Activated B cell treated with CpG ODN at 0.5 μM for 24 hours (primary cell): Measurements from ENCODE around the gene LPP. TPM values are rescaled to one million over a fixed set of nuclear protein-coding genes. Genes with fewer than 3 reads are reported as not detected.

Experiments used
- ATAC-seq: fragments of 200-7000 bp; cut with Tn5 transposase; one replicate; pipeline ENCODE4 v1.10.0; 2021; ENCODE audit warnings: low read depth, mild to moderate bottlenecking, moderate library complexity
- CTCF ChIA-PET: fragments of 350-600 bp; sonication (Branson Sonifier 250); formaldehyde crosslinking; loops from one replicate; lab custom pipeline; 2021; ENCODE audit warnings: antibody characterized with exemption; lab: Charles Lee
- POLR2A ChIA-PET: fragments of 350-600 bp; sonication (Branson Sonifier 250); formaldehyde crosslinking; loops from one replicate; lab custom pipeline; 2021; ENCODE audit warnings: antibody characterized with exemption; lab: Charles Lee
- DNase-seq: peaks from one replicate; pipeline ENCODE4 v3.0.0; 2022
- H3K27ac Mint-ChIP-seq: one replicate; pipeline ENCODE4 v1.8.0; 2020; ENCODE audit warnings: mixed read lengths
- H3K27me3 Mint-ChIP-seq: one replicate; pipeline ENCODE4 v1.8.0; 2021; ENCODE audit warnings: mixed read lengths
- H3K36me3 Mint-ChIP-seq: one replicate; pipeline ENCODE4 v1.8.0; 2021; ENCODE audit warnings: low read depth, mixed read lengths
- H3K4me1 Mint-ChIP-seq: one replicate; pipeline ENCODE4 v1.8.0; 2021; ENCODE audit warnings: mixed read lengths
- H3K4me3 Mint-ChIP-seq: one replicate; pipeline ENCODE4 v1.8.0; 2020; ENCODE audit warnings: mild to moderate bottlenecking, mixed read lengths
- H3K9me3 Mint-ChIP-seq: one replicate; pipeline ENCODE4 v1.8.0; 2020; ENCODE audit warnings: mixed read lengths
- intact Hi-C: fragments of 100-400 bp; cut with micrococcal nuclease; formaldehyde crosslinking; loops from one replicate; pipeline ENCODE4 v1.15.1; 2024
- total RNA-seq: library from RNA; stranded (reverse); gene quantifications from 2 replicates; pipeline ENCODE4 v1.2.3, GENCODE V29; 2022
- TF ChIP-seq, protein P1 (sequence below): fragments of 200-600 bp; IDR thresholded peaks from one replicate; pipeline ENCODE4 v1.8.0; 2022; ENCODE audit warnings: antibody characterized with exemption, mild to moderate bottlenecking

The LPP gene, protein sequence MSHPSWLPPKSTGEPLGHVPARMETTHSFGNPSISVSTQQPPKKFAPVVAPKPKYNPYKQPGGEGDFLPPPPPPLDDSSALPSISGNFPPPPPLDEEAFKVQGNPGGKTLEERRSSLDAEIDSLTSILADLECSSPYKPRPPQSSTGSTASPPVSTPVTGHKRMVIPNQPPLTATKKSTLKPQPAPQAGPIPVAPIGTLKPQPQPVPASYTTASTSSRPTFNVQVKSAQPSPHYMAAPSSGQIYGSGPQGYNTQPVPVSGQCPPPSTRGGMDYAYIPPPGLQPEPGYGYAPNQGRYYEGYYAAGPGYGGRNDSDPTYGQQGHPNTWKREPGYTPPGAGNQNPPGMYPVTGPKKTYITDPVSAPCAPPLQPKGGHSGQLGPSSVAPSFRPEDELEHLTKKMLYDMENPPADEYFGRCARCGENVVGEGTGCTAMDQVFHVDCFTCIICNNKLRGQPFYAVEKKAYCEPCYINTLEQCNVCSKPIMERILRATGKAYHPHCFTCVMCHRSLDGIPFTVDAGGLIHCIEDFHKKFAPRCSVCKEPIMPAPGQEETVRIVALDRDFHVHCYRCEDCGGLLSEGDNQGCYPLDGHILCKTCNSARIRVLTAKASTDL
- 49.5 and 60.1 TPM in 2 replicates for total RNA-seq

DNA sequence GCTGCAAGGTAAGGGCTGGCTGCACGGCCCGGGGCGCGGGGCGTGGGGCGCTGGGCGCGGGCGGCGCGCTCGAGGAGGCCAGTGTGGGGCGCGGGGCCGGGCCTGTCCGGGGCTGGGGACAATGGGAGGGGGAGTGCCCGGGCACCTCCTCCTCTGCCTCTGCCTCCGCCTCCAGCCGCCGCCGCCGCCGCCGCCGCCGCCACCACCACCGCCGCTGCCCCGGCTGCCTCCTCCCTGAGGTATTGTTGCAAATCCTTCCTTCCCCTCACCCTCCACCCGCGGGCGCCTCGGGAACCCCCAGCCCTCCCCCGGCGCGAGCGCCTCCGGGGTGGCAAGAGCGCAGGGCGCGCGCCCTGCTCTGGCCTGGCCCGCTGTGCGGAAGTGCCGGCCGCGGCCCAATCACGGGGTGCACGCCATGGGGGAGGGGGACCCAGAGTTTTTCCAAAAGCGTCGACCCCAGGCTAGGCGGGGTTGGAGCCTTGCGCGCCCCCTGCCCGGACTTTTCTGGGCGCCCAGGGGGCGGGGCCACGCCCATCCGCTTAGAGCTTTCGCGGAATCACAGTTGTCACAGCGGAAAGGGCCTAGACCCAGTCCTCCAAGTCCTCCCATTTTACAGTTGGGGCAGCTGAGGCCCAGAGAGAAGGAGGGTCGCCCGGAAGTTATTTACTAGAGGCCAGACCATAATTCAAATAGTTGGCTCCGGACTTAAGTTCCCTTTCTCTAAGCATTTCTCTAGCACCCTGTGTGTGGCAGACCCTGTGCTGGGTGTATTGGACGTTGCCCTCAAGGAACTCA lies at the start of gene LPP:
Gene LPP, plus strand, starts transcription at position 144 of the 795 bp plus-strand sequence. CDS start 251,964 bp downstream, outside the sequence.
- peak; percentile 88 for DNase-seq
- intact Hi-C loops, result loop anchor here (1.0 to 5.0 kb wide), 13 partner anchors 45 to 798 kb away; partner anchors contain the start of gene BCL6
- H3K9me3 Mint-ChIP-seq, result no peaks in the 10 kb centered on the region
- CTCF ChIA-PET, result interaction anchor here (0.5 to 2.3 kb wide), 4 partner anchors 395 to 801 kb away, joined by 3 to 14 read pairs (median 3); no protein-coding TSS in a partner anchor
- peaks cover 51% of the 10 kb centered on the region for H3K4me1 Mint-ChIP-seq
- peak within 1 kb of the TSS; percentile 92 for H3K27ac Mint-ChIP-seq
- H3K36me3 Mint-ChIP-seq, result peaks cover 2% of the 10 kb centered on the region
- H3K4me3 Mint-ChIP-seq, result peak within 1 kb of the TSS; percentile 96
- POLR2A ChIA-PET, result interaction anchor here (0.7 to 3.3 kb wide), 28 partner anchors 10 to 430 kb away, joined by 3 to 63 read pairs (median 6); partner anchors contain the start of gene BCL6
- H3K27me3 Mint-ChIP-seq, result no peaks in the 10 kb centered on the region
- TF ChIP-seq, protein P1, sequence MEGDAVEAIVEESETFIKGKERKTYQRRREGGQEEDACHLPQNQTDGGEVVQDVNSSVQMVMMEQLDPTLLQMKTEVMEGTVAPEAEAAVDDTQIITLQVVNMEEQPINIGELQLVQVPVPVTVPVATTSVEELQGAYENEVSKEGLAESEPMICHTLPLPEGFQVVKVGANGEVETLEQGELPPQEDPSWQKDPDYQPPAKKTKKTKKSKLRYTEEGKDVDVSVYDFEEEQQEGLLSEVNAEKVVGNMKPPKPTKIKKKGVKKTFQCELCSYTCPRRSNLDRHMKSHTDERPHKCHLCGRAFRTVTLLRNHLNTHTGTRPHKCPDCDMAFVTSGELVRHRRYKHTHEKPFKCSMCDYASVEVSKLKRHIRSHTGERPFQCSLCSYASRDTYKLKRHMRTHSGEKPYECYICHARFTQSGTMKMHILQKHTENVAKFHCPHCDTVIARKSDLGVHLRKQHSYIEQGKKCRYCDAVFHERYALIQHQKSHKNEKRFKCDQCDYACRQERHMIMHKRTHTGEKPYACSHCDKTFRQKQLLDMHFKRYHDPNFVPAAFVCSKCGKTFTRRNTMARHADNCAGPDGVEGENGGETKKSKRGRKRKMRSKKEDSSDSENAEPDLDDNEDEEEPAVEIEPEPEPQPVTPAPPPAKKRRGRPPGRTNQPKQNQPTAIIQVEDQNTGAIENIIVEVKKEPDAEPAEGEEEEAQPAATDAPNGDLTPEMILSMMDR, result no peak
- peak; percentile 89 for ATAC-seq

DNA sequence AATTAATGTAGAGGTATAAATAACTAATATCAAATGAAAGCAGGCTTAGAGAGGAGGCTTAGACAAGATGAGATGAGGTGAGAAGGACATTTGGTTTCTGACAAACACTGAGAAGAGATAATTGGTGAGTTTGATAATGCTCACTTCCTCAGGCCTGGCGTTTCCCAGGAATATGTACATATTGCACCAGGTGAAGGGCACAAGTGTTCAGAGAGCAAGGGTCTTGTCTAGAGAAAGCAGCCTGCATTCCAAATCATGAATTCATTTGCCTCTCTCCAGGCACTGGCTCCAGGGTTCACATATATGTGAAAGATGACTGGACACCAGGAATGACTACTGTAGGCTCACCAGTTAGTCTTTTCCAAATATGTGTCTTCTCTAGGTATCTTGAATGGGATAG lies 48.0 kb upstream of the LPP start:
- ChIA-PET POLR2A (interaction anchor here (0.6 kb wide), 1 partner anchor 24 kb away, joined by 4 read pairs; no protein-coding TSS in a partner anchor), CTCF (no interaction called here)
- no peak for ATAC-seq
- H3K4me1 Mint-ChIP-seq, result peaks cover 24% of the 10 kb centered on the region
- DNase-seq, result no peak
- H3K9me3 Mint-ChIP-seq, result peaks cover 4% of the 10 kb centered on the region
- intact Hi-C loops, result loop anchor here (5.0 kb wide), 1 partner anchor 359 kb away; the partner anchor contains the start of gene BCL6
- no peaks in the 10 kb centered on the region for H3K36me3 Mint-ChIP-seq
- TF ChIP-seq, protein P1, result no peak
- H3K4me3 Mint-ChIP-seq, result no peak overlapping the region
- no peak overlapping the region for H3K27ac Mint-ChIP-seq
- no peaks in the 10 kb centered on the region for H3K27me3 Mint-ChIP-seq

DNA sequence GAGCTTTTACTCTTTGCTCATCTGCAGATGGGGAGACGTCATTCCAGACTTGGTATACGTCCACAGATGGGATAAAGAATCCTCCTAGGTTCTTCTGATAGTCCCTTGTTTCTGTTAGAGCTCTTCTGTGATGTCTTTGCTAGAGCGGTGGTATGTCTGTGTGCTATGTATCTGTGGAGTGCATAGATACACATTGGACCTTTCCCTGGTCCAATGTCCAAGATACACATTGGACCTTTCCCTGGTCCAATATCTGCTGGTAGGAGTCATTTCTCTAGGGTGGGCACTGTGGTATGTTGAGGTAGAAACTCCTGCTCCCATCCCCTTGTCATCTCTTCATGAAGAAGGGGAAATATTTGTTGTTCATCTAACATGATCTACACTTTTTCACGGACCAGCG lies 47.5 kb upstream of the LPP start:
- ChIA-PET CTCF (no interaction called here), POLR2A (interaction anchor here (0.6 kb wide), 1 partner anchor 25 kb away, joined by 4 read pairs; no protein-coding TSS in a partner anchor)
- TF ChIP-seq, protein P1, result no peak
- no peak for ATAC-seq
- Mint-ChIP-seq H3K36me3 (no peaks in the 10 kb centered on the region), H3K9me3 (peaks cover under 1% of the 10 kb centered on the region), H3K4me3 (no peak overlapping the region), H3K27ac (no peak overlapping the region), H3K4me1 (peaks cover 26% of the 10 kb centered on the region), H3K27me3 (no peaks in the 10 kb centered on the region)
- intact Hi-C loops, result loop anchor here (5.0 kb wide), 1 partner anchor 359 kb away; the partner anchor contains the start of gene BCL6
- no peak for DNase-seq

DNA sequence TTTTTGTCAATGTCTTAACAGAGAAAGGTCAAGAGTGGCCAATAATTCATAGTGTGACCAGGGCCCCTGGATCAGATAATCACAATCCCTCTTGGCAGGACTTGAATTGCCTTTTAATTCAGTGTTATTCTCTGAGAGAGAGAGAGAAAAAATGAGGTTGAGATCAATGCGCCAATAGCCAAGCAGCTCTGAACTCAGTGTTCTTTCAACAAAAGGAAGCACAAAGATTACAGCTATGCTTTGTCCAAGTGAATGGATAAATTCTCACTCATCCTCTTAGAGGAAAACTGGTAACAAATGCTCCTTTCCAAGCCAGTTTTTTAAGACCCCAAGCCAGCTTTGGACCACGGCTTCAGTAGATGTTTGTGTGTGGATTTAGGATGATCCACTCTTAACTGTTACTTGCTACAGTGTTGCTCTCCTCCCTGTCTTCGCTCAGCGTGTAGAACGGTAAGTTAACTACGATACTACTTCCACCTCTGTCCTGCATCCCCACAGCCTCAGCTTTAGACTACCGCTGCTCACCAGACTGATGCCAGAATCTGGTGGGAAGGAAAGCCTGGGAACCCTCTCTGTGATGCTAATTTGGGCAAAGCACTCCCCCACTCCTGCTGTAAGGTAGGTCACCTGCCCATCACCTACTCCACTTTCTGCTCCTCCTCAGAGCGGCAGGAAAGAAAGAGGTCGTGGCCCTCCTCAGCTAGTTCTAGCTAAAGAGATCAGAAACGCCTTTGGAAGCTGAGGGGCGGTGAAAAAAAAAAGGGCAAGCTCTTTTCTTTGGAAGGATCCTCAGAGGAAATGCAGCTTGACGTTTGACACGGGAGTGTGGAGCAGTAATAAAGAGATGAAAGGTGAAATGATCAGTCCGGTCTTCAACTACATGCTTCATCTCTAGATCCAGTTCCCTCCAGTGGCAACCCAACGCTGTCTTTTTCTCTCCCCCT lies 46.8 kb upstream of the LPP start:
- ATAC-seq, result no peak
- H3K36me3 Mint-ChIP-seq, result no peaks in the 10 kb centered on the region
- TF ChIP-seq, protein P1, result no peak
- peak overlapping the region; percentile 25 for H3K27ac Mint-ChIP-seq
- ChIA-PET CTCF (no interaction called here), POLR2A (interaction anchor here (0.6 kb wide), 1 partner anchor 26 kb away, joined by 4 read pairs; no protein-coding TSS in a partner anchor)
- H3K27me3 Mint-ChIP-seq, result no peaks in the 10 kb centered on the region
- no peaks in the 10 kb centered on the region for H3K9me3 Mint-ChIP-seq
- no peak for DNase-seq
- intact Hi-C loops, result loop anchor here (5.0 kb wide), 1 partner anchor 360 kb away; the partner anchor contains the start of gene BCL6
- peaks cover 26% of the 10 kb centered on the region for H3K4me1 Mint-ChIP-seq
- H3K4me3 Mint-ChIP-seq, result no peak overlapping the region
